GM10847 (cell line): ENCODE data around the gene ITLN2.

Experiments used
- POLR2A ChIP-seq: IDR thresholded peaks from 2 replicates; pipeline ENCODE4 v1.6.1; 2011; ENCODE audit not compliant: insufficient read length; ENCODE audit errors: extremely low read depth

The ITLN2 gene

DNA sequence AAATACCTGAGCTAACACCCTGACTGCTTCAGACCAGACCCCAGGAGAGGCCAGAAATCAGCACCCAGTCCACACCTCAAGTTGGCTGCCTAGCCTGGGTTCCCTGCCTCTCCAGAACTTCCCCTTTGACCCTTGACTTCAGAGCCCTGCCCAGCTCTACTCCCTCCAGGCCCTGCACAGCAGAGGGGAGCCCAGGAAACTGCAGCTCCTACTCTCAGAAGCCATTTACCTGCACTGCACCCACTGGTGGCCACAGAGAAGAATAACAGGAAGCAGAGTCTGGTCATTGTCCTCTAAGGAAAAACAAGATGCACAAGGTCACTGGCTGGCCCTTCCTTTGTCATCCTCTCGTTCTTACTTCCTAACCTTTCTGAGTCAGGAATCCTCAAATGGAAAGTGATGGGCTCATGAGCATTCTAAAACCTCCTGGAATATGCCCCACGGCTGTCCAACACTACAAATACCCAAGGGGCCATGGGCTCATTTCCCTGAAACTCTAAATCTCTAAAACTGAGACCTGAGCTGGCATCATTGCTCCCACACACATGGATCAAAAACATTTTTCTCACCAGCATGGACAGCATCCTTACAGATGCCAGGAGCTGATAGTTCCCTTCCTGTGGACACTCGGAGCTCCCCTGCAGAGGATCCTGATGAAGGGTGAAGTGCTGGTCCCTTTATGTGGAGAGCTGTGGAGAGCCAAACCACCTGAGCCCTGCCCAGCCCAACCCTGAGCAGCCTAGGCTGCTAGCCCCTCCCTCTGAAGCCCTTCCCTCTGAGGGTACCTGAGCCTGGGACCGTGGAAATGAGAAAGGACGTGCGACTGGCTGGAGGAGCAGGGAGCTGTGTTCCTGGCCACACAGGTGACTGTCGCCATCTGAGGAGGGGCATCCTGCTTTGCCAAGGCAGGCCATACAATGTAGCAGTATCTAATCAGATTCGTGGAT lies at the start of gene ITLN2:
TSS of gene ITLN2 (minus strand) at position 652 of the 947 bp plus-strand sequence. CDS start at position 584, 68 bp downstream.
- no peak for TF ChIP-seq POLR2A

DNA sequence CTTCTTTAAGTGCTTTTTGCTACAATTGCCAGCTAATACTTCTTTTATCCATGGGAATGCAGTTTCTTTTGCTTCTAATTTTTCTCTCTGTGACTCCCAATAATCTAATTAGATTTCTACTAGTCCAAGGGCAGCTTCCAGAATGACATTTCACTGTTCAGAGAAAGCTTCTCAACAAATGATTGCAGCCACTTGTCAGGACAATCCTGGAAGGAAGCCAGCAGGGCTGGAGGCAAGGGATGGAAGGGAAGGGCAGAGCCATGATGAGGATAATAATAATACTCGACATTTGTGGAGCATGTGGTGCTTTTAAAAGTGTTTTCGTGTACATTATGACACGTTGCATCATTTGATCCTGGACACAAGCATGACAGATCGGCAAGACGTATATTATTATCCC lies 46.9 kb upstream of the ITLN2 start:
- no peak for TF ChIP-seq POLR2A

DNA sequence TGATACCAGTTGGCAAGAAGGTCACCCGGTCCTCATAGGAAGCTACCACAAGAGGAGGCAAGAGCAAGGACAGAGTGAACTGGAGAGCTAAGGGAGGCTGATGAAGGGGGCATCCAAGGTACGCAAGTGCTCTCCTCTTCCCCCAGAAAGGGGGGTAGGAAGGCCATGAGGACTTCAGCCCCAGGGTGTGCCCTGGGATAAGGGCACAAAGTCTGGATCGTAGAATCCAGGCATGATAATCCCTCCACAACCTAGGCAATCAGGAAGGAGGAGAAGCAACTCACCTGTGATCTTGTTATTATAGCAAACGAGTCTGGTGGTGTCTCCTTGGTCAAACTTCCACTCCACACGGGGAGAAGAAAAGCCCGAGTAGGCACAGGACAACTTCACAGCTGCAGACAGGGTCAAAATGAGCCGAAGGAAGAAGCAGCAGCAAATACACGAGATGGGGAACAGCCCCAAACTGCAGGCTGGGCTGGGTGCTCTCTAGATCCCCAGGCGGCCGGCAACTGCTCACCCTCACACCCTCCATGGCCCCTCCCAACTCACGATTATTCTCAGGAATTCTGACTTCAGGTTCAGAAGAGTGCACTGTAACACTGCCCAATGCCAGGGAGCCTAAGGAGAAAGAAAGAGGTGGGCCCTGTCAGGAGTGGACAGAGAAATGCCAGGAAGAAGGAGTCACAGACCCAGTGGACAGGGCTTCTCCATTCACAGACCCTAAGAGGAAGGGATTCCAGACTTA lies 46.3 kb upstream of the ITLN2 start:
- TF ChIP-seq POLR2A = no peak

DNA sequence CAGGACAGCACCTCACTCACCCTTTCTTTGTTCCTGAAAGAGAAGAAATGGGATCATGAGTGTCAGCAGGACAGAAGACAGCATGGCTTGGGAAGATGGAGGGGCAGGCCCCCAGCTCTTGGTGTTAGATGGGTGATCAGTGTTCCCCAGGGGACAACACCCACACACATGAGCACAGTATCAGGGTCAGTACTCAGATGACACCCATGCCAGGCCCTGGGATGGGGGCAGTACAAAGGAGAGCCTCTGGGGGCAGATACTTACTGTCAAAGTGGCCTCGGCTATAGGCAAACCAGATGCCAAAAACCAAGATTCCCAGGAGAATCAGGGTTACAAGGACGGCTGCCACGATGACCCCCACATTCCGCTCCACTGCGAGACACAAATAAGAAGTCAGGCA lies 44.8 kb upstream of the ITLN2 start:
- TF ChIP-seq POLR2A = no peak

DNA sequence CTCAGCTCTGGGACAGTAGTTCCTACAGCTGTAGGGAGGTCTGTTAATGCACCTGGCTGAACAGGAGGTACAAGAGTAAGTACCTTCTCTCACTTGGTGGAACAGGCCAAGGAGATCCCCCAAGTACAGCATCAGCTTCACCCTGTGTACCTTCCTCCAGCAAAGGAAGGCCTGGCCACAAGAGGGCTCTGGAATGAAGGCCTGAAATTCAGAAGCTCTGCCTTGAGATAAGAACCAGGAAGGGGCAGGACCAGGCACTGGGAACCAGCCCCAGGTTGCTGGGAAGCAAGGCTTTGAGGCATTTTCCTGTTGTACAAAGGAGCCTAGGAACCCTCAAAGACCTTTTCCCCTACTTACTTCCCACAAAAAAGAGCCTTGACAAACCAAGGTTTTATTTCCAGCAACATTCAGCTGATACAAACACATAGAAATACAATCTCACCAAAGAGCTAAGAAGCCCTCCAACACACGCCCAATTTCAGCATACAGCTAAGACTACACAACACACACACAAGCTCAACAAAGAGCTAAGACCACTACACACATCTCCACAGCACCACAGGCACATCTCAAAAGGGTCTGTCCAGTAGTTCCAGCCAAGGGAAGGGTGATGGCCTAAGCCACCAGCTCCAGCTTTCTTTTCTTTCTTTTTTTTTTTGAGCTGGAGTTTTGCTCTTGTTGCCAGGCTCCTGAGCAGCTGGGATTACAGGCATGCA lies 42.9 kb upstream of the ITLN2 start:
- TF ChIP-seq POLR2A = no peak

DNA sequence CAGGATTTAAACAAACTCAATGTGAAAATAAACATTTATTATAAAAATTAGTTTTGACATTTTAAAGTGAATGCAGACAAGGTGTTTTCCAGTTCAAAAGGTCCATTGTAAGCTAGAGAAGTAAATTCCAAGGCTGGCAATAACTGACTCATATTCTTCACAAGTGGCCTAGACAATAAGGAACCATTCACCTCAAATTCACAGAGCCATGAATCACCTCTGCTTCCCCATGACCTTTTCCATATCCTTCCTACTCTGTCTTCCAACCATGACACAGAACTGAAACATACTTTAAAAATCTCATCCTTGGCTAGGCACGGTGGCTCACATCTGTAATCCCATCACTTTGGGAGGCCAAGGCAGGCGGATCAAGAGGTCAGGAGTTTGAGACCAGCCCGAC lies 41.6 kb upstream of the ITLN2 start:
- no peak for TF ChIP-seq POLR2A

DNA sequence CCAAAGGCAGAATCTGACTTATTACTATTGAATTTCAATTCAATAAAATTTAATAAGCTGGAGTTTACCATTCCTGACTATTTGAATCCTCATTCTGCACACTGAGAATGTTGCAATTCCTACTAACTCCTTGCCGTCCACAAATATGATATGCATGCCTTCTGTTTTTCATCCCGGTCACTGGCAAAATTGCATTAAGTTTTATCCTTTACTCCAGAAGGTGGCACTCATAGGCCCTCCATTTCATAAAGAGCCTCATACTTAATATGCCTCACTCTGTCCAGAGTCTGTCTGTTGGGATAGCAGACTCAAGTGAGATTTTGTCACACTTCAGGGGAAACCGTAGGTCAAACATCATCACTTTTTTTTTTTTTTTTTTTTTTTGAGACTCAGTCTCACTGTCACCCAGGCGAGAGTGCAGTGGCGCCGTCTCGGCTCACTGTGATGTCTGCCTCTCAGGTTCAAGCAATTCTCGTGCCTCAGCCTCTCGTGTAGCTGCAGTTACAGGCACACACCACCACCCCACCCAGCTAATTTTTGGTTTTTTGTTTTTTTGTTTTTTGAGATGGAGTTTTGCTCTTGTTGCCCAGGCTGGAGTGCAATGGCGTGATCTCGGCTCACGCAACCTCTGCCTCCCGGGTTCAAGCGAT lies 39.1 kb upstream of the ITLN2 start:
- no peak for TF ChIP-seq POLR2A

DNA sequence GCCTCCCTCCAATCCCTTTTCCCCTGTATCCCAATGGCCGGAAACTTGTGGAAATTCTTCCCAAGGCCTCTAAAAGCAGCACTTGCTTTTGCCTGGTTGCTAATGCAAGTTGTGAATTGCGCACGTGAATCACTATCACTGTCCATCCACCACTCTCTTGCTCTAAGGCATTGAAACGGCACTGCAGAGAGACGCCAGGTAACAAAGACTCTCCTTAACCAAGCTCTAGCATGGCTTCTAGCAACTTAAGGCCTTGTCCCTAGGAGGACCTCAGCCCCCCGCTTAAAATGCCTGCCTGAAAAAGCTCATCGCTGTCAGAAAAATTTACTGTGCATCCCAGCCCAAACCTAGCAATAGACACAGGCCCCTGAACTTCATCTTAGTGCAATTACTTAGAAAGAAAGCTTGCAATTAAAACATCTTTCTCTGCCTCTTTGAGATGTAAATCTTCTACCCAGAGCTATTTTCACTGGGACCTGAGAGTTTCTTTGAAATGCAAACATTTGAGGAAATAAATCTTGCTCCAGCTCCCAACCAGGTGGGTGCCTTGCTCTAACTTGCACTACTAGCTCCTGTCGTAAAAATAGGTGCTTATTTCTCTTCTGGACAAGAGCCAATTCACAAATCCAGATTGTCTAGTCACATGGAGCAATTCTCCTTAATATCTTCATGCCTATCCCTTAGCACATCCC lies 32.9 kb upstream of the ITLN2 start:
- TF ChIP-seq POLR2A = no peak

DNA sequence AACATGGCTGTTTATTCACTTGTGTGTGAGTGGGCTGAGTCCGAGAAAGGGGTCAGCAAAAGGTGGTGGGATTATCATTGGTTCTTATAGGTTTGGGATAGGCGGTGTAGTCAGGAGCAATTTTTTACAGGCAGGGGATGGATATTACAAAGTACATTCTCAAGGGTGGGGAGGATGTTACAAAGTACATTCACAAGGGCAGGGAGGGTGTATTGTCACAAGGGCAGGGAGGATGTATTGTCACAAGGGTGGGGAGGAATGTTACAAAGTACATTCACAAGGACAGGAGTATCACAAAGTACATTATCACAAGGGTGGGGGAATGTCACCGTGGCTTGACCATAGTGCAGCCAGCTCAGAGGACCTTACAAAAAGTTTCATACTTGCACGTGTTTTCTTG lies 31.1 kb upstream of the ITLN2 start:
- no peak for TF ChIP-seq POLR2A

DNA sequence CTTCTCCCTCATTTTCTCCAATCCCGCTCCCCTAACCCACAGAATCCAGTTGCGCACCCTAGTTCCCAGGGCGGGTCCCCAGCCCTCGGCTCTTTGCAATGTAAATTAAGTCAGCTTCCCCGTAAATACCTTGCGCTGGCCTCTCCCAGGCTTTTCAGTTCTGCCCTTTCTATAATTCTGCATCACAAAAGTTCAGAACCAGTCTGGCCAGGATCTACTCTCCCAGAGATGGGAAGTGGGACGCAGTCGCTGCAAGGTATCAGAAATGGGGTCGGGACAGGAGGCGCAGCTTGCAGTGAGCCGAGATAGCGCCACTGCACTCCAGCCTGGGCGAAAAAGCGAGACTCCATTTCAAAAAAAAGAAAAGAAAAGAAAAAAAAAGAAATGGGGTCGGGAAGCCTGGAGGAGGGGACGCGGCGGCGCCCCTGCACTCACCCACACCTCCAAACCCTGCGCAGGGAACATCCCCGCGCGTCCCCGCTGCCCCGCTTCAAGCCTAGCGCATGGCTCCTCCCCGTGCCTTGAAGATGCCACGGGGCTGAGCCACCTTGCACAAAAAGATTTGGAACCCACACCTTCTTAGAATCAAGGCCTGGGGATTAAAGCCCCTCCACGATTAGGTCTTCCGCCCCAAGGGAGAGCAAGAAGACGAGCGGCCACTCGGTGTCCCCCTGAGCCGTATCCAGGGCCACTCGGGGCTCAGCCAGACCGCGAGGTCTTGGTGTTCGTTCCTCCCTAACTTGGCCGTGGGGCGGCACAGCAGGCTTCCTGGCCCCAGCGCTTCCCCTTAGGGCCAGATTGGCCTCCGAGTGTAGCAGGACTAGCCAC lies 27.2 kb upstream of the ITLN2 start:
- TF ChIP-seq POLR2A = no peak

DNA sequence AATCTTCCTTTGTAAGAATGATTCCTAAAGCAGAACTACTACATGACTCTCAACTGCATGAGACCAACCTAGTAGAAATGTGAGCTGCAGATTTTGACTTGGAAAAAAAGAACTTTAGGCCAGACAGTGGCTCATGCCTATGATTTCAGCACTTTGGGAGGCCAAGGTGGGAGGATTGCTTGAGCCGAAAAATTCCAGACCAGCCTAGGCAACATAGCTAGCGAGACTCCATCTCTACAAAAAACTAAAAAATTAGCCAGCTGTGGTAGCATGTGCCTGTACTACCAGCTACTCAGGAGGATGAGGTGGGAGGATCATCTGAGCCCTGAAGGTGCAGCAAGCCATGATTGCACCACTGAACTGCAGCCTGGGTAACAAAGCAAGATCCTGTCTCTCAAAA lies 24.7 kb upstream of the ITLN2 start:
- TF ChIP-seq POLR2A = no peak

DNA sequence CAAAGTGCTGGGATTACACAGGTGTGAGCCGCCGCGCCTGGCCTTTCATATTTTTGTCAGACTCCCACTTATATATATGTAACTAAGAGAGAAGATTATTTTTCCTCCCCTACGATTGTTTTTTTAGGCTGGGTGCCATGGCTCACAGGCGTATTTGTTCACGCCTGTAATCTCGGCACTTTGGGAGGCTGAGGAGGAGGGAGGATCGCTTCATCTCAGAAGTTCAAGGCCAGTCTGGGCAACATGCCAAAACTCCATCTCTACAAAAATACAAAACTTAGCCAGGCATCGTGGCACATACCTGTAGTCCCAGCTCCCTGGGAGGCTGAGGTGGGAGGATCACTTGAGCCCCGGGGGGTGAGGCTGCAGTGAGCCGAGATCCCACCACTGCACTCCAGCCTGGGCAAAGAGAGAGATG lies 23.9 kb upstream of the ITLN2 start:
- TF ChIP-seq POLR2A = no peak

DNA sequence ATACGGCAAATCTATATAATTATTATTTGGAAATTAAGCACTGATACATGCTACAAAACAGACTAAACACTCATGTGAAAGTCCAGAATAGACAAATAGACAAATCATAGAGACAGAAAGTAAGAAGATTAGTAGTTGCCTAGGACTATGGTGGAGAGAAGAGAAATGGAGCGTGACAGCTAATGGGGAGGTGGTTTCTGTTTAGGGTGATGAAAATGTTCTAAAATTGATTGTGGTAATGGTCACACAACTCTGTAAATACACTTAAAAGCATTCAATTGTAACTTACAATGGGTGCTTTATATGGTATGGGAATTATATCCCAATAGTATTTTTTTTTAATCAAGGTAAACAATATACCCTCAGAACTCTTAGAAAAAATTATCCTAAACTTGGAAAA lies 20.4 kb upstream of the ITLN2 start:
- no peak for TF ChIP-seq POLR2A

DNA sequence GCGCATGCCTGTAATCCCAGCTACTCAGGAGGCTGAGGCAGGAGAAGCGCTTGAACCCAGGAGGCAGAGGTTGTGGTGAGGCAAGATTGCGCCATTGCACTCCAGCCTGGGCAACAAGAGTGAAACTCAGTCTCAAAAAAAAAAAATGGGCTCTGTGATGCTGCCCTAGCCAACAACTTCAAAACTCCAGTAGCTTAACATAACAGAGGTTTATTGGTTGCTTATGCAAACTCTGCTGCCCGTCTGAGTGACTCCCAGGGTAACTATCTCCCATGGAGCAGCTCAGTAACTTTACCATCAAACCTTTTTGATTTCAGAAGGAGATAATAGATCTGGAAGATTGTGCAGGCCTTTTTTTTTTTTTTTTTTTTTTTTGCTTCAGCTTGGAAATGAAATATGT lies 18.9 kb upstream of the ITLN2 start:
- TF ChIP-seq POLR2A = no peak
